Kidney tubule cell (primary cell): ENCODE data around the gene PLA2G12B.
"Not testable (repeated sequence)": the region's sequence is repeated elsewhere in the genome, so short reads cannot be mapped to it uniquely, and the experiment has no call there.

Source experiments
- DNase-seq: peaks from one replicate; pipeline ENCODE4 v3.0.0-alpha.2; 2018; ENCODE audit warnings: low spot score

Gene PLA2G12B

GRCh38 chr10:72954596-72955554, at the start of gene PLA2G12B:
Gene PLA2G12B, minus strand, starts transcription at chr10:72954806. Its CDS starts 121 bp downstream, at chr10:72954685.
- peak; percentile 28 for DNase-seq

GRCh38 chr10:73003822-73004221, 49.2 kb upstream of the PLA2G12B start:
- DNase-seq, result no peak

- no peak for DNase-seq
Observed at GRCh38 chr10:73000973-73001372, 46.4 kb upstream of the PLA2G12B start.

- no peak for DNase-seq
Observed at GRCh38 chr10:72997099-72997498, 42.5 kb upstream of the PLA2G12B start.

GRCh38 chr10:72995459-72995858, 40.9 kb upstream of the PLA2G12B start:
- DNase-seq, result not testable (repeated sequence)

- not testable (repeated sequence) for DNase-seq
Observed at GRCh38 chr10:72989771-72990170, 35.2 kb upstream of the PLA2G12B start.

- DNase-seq, result not testable (repeated sequence)
Observed at GRCh38 chr10:72984618-72985017, 30.0 kb upstream of the PLA2G12B start.

- no peak for DNase-seq
Observed at GRCh38 chr10:72981882-72982529, 27.4 kb upstream of the PLA2G12B start.

- no peak for DNase-seq
Observed at GRCh38 chr10:72981028-72981881, 26.6 kb upstream of the PLA2G12B start.

- DNase-seq, result no peak
Observed at GRCh38 chr10:72980348-72980747, 25.7 kb upstream of the PLA2G12B start.

- no peak for DNase-seq
Observed at GRCh38 chr10:72979709-72980108, 25.1 kb upstream of the PLA2G12B start.

GRCh38 chr10:72976886-72977285, 22.3 kb upstream of the PLA2G12B start:
- DNase-seq, result no peak

GRCh38 chr10:72956001-72956400, 1.4 kb upstream of the PLA2G12B start:
- DNase-seq, result no peak

GRCh38 chr10:72954230-72954595, 393 bp downstream of the PLA2G12B start:
- DNase-seq, result no peak

GRCh38 chr10:72953687-72954086, 919 bp downstream of the PLA2G12B start:
- DNase-seq, result peak; percentile 5

- no peak for DNase-seq
Observed at GRCh38 chr10:72952642-72953158, 1.9 kb downstream of the PLA2G12B start.

GRCh38 chr10:72952189-72952588, 2.4 kb downstream of the PLA2G12B start:
- no peak for DNase-seq

- DNase-seq, result no peak
Observed at GRCh38 chr10:72951760-72952159, 2.8 kb downstream of the PLA2G12B start.

GRCh38 chr10:72948762-72949161, 5.8 kb downstream of the PLA2G12B start:
- no peak for DNase-seq

- no peak for DNase-seq
Observed at GRCh38 chr10:72946963-72947362, 7.6 kb downstream of the PLA2G12B start.

- DNase-seq, result no peak
Observed at GRCh38 chr10:72943498-72944234, 10.9 kb downstream of the PLA2G12B start.
